Prostate gland (tissue), 2 donors: ENCODE results near the gene FMN2. TPM values are rescaled to one million over a fixed set of nuclear protein-coding genes. Genes with fewer than 3 reads are reported as not detected.

Source experiments
- DNase-seq: peaks from one replicate; pipeline ENCODE4 v3.0.0-alpha.2; 2019; ENCODE audit warnings: low spot score
- H3K27ac ChIP-seq, 2 donors: fragments of 200-600 bp; sonication (generic); 2 replicates each; pipeline ENCODE4 v1.5.1; 2017 to 2019
- H3K27me3 ChIP-seq: fragments of 200-600 bp; sonication (generic); replicated peaks from 2 replicates; pipeline ENCODE4 v1.5.1; 2019; ENCODE audit not compliant: insufficient read depth
- H3K36me3 ChIP-seq, 2 donors: fragments of 200-600 bp; sonication (generic); 1 replicate in 1 of 2; 2 replicates in 1 of 2; pipeline versions ENCODE4 v1.5.1 to v1.8.1; 2017 to 2019
- H3K4me1 ChIP-seq: fragments of 200-600 bp; sonication (generic); replicated peaks from 2 replicates; pipeline ENCODE4 v1.5.1; 2019
- H3K4me3 ChIP-seq, 2 donors: fragments of 200-600 bp; sonication (generic); 2 replicates each; pipeline ENCODE4 v1.5.1; 2017 to 2019
- H3K9me3 ChIP-seq: fragments of 200-600 bp; sonication (generic); 2 replicates; pipeline ENCODE4 v1.5.1; 2017
- POLR2A ChIP-seq: fragments of 450-650 bp; IDR thresholded peaks from one replicate; pipeline ENCODE4 v1.6.1; 2016; ENCODE audit warnings: antibody characterized with exemption, mild to moderate bottlenecking
- POLR2AphosphoS5 ChIP-seq: sonication (generic); formaldehyde crosslinking; IDR thresholded peaks from one replicate; pipeline ENCODE4 v1.6.1; 2017; ENCODE audit warnings: antibody characterized with exemption
- WGBS: methylation state at CpG from one replicate; pipeline ENCODE4 v1.1.5; 2018; 5-methylcytosine and 5-hydroxymethylcytosine counted together
- intact Hi-C: fragments of 100-400 bp; cut with DNase I; formaldehyde crosslinking; loops from one replicate; pipeline ENCODE4 v1.14.2; 2022
- total RNA-seq, 2 donors: library from RNA; depleted of rRNA; stranded (reverse); fragments of >200 nt; gene quantifications; one replicate each; pipeline ENCODE4 v1.1.0, GENCODE V29; 2016
- TF ChIP-seq, protein P1 (sequence below), 4 experiments: fragments of 200-600 bp in 2 of 4; fragments of 450-650 bp in 2 of 4; sonication (generic) in 2 of 4; IDR thresholded peaks; 1 replicate in 3 of 4; 2 replicates in 1 of 4; pipeline ENCODE4 v1.5.1; 2016 to 2019; ENCODE audit warnings: antibody characterized with exemption in 4 of 4, mild to moderate bottlenecking in 2 of 4, moderate library complexity in 2 of 4

The FMN2 gene
- total RNA-seq, 2 donors from 2014 or later: 0.27 to 4.8 TPM

DNA sequence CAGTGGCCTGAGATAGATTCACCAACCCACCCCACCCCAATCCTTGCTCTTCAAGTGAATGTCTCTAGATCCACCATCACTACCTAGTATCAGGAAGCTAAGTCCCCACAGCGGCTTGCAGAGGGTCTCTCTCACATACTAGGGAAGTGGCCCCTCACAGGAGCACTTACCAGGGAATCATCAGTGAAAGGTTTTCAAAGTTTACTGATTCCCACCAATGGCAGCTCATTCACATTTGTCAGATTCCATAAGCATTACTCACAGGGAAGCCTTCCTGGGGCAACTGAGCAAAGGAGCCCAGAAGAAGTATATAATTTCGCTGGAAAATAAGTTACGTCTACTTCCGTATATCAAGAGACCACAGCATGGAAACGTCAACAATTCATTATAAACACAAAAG, 399.5 kb downstream of the FMN2 start:
- DNase-seq: no peak
- WGBS: 57% methylated on average over 5 of the region's 5 CpGs
- Histone ChIP-seq H3K27ac (no peak overlapping the region), H3K27me3 (no peaks in the 10 kb centered on the region), H3K4me3 (no peak overlapping the region), H3K36me3 (no peaks in the 10 kb centered on the region), H3K9me3 (no peaks in the 10 kb centered on the region), H3K4me1 (no peaks in the 10 kb centered on the region)
- intact Hi-C loops: no loop called here
- no peak for TF ChIP-seq POLR2AphosphoS5
- TF ChIP-seq POLR2A: no peak
- TF ChIP-seq, protein P1, sequence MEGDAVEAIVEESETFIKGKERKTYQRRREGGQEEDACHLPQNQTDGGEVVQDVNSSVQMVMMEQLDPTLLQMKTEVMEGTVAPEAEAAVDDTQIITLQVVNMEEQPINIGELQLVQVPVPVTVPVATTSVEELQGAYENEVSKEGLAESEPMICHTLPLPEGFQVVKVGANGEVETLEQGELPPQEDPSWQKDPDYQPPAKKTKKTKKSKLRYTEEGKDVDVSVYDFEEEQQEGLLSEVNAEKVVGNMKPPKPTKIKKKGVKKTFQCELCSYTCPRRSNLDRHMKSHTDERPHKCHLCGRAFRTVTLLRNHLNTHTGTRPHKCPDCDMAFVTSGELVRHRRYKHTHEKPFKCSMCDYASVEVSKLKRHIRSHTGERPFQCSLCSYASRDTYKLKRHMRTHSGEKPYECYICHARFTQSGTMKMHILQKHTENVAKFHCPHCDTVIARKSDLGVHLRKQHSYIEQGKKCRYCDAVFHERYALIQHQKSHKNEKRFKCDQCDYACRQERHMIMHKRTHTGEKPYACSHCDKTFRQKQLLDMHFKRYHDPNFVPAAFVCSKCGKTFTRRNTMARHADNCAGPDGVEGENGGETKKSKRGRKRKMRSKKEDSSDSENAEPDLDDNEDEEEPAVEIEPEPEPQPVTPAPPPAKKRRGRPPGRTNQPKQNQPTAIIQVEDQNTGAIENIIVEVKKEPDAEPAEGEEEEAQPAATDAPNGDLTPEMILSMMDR (IDR thresholded peaks at IDR 0.05): no peak

DNA sequence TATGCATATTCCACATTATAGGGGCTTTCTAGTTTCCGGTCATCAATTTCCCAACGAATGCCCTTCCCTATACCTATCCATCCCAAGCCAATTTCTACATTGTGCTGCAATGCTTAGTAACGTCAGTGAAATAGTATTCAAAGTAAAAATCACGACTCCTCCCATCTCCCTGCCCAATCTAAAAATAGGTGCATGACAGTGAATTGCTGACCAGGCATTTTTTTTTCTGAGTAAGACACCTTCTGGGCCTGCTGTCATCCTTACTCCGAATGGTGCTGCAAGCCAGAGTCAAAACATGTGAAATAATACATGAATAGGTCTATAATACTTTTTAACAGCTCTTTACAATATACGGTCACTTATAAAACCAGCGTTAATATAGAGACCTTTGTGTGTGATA, 400.1 kb downstream of the FMN2 start:
- no peaks in the 10 kb centered on the region for H3K27me3 ChIP-seq
- 79% methylated on average over 7 of the region's 7 CpGs for WGBS

GRCh38 chr1:240492832-240493440, 401.3 kb downstream of the FMN2 start:
- no peaks in the 10 kb centered on the region for H3K27me3 ChIP-seq
- intact Hi-C loops: no loop called here
- H3K27ac ChIP-seq: no peak overlapping the region
- H3K9me3 ChIP-seq: no peaks in the 10 kb centered on the region
- H3K36me3 ChIP-seq: no peaks in the 10 kb centered on the region
- no peak for DNase-seq
- H3K4me3 ChIP-seq: peak overlapping the region in 1 of 2 donors; percentile 9
- H3K4me1 ChIP-seq: no peaks in the 10 kb centered on the region
- WGBS: 52% methylated on average over 51 of the region's 52 CpGs
- TF ChIP-seq, protein P1 (IDR thresholded peaks at IDR 0.05): no peak
- TF ChIP-seq POLR2AphosphoS5 (no peak), POLR2A (no peak)

More for the DNA sequence above, 400.1 kb downstream of the FMN2 start:
- no peak overlapping the region for H3K4me3 ChIP-seq
- TF ChIP-seq POLR2AphosphoS5 (no peak), POLR2A (no peak)
- TF ChIP-seq, protein P1 (IDR thresholded peaks at IDR 0.05): no peak
- H3K9me3 ChIP-seq: no peaks in the 10 kb centered on the region
- intact Hi-C loops: no loop called here
- no peaks in the 10 kb centered on the region for H3K4me1 ChIP-seq
- no peaks in the 10 kb centered on the region for H3K36me3 ChIP-seq
- DNase-seq: no peak
- no peak overlapping the region for H3K27ac ChIP-seq

- TF ChIP-seq, protein P1 (IDR thresholded peaks at IDR 0.05): no peak
- TF ChIP-seq POLR2AphosphoS5: no peak
- Histone ChIP-seq H3K27ac (no peak overlapping the region), H3K36me3 (no peaks in the 10 kb centered on the region), H3K4me3 (no peak overlapping the region), H3K4me1 (no peaks in the 10 kb centered on the region), H3K9me3 (no peaks in the 10 kb centered on the region), H3K27me3 (no peaks in the 10 kb centered on the region)
- intact Hi-C loops: no loop called here
- DNase-seq: no peak
- WGBS: 63% methylated on average over 4 of the region's 4 CpGs
These were observed 403.9 kb downstream of the FMN2 start for GRCh38 chr1:240495601-240496000.

DNA sequence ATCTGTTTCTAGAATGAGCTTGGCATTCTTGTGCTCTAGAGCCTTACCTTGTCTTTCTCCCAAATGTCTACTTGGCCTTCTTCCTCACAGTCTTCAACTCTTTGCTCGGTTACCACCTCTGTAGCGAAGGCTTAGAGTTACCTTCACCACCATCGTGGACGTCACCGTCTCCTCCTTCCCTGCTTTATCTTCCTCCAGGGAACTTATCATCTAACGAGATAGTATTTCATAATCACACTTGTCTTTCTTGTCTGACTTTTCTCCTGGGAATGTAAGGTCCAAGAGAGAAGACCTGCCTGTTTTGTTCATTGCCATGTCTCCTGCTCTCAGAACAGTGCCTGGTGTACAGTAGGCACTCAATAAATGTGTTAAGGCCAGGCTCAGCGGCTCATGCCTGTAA, 404.7 kb downstream of the FMN2 start:
- Histone ChIP-seq H3K4me1 (no peaks in the 10 kb centered on the region), H3K27ac (no peak overlapping the region), H3K36me3 (no peaks in the 10 kb centered on the region), H3K27me3 (no peaks in the 10 kb centered on the region), H3K4me3 (no peak overlapping the region), H3K9me3 (no peaks in the 10 kb centered on the region)
- DNase-seq: no peak
- TF ChIP-seq POLR2AphosphoS5: no peak
- TF ChIP-seq POLR2A: no peak
- TF ChIP-seq, protein P1 (IDR thresholded peaks at IDR 0.05): no peak
- intact Hi-C loops: no loop called here
- 92% methylated on average over 7 of the region's 7 CpGs for WGBS
